ENCODE results near the gene DNAJC10.

Gene DNAJC10

GRCh38 chr2:182831921-182832320 lies 115.9 kb downstream of the DNAJC10 start:
- H3K36me3 ChIP-seq (ENCODE audit: control insufficient read depth, insufficient read depth, low read length), result no peaks in the 10 kb centered on the region
- H3K4me3 ChIP-seq (ENCODE audit: low read depth, low read length), result no peak overlapping the region
- 0 out of 2 replicates have a peak, but pooled peaks cover 3% of the 10 kb centered on the region for H3K4me1 ChIP-seq (ENCODE audit: control insufficient read depth, insufficient read depth, low read length)
- no peaks in the 10 kb centered on the region for H3K27me3 ChIP-seq (ENCODE audit: control insufficient read depth, insufficient read depth, low read length)
- H3K27ac ChIP-seq (ENCODE audit: low read depth, low read length), result no peak overlapping the region
- H3K9ac ChIP-seq (ENCODE audit: low read depth, low read length), result no peak overlapping the region
- H3K9me3 ChIP-seq (ENCODE audit: control insufficient read depth, insufficient read depth, low read length), result no peaks in the 10 kb centered on the region

- no peak overlapping the region for H3K27ac ChIP-seq (ENCODE audit: low read depth, low read length)
- no peaks in the 10 kb centered on the region for H3K4me1 ChIP-seq (ENCODE audit: control insufficient read depth, insufficient read depth, low read length)
- no peaks in the 10 kb centered on the region for H3K36me3 ChIP-seq (ENCODE audit: control insufficient read depth, insufficient read depth, low read length)
These were observed 117.2 kb downstream of the DNAJC10 start for GRCh38 chr2:182833084-182833854.

GRCh38 chr2:182834293-182834692 lies 118.2 kb downstream of the DNAJC10 start:
- Histone ChIP-seq H3K27ac (ENCODE audit: low read depth, low read length) (no peak overlapping the region), H3K27me3 (ENCODE audit: control insufficient read depth, insufficient read depth, low read length) (no peaks in the 10 kb centered on the region), H3K4me3 (ENCODE audit: low read depth, low read length) (no peak overlapping the region), H3K9ac (ENCODE audit: low read depth, low read length) (no peak overlapping the region), H3K9me3 (ENCODE audit: control insufficient read depth, insufficient read depth, low read length) (no peaks in the 10 kb centered on the region), H3K36me3 (ENCODE audit: control insufficient read depth, insufficient read depth, low read length) (no peaks in the 10 kb centered on the region), H3K4me1 (ENCODE audit: control insufficient read depth, insufficient read depth, low read length) (no peaks in the 10 kb centered on the region)

More at GRCh38 chr2:182833084-182833854, 117.2 kb downstream of the DNAJC10 start:
- Histone ChIP-seq H3K4me3 (ENCODE audit: low read depth, low read length) (no peak overlapping the region), H3K27me3 (ENCODE audit: control insufficient read depth, insufficient read depth, low read length) (no peaks in the 10 kb centered on the region), H3K9me3 (ENCODE audit: control insufficient read depth, insufficient read depth, low read length) (no peaks in the 10 kb centered on the region), H3K9ac (ENCODE audit: low read depth, low read length) (no peak overlapping the region)

- Histone ChIP-seq H3K9ac (ENCODE audit: low read depth, low read length) (no peak overlapping the region), H3K36me3 (ENCODE audit: control insufficient read depth, insufficient read depth, low read length) (no peaks in the 10 kb centered on the region), H3K27me3 (ENCODE audit: control insufficient read depth, insufficient read depth, low read length) (no peaks in the 10 kb centered on the region), H3K9me3 (ENCODE audit: control insufficient read depth, insufficient read depth, low read length) (no peaks in the 10 kb centered on the region), H3K27ac (ENCODE audit: low read depth, low read length) (no peak overlapping the region), H3K4me1 (ENCODE audit: control insufficient read depth, insufficient read depth, low read length) (peaks cover 6% of the 10 kb centered on the region), H3K4me3 (ENCODE audit: low read depth, low read length) (no peak overlapping the region)
These were observed 120.4 kb downstream of the DNAJC10 start for GRCh38 chr2:182836451-182836850.

Data from HUES48 (cell line).